ENCODE data around the gene TIMM44. TPM values are rescaled to one million over a fixed set of nuclear protein-coding genes. Genes with fewer than 3 reads are reported as not detected.
A peak's percentile ranks its signal among the peaks of the same experiment; 100 is the strongest.

Gene TIMM44
- total RNA-seq, 4 donors from 2014 or later = 60.1 to 91.3 (median 77.1) TPM

DNA sequence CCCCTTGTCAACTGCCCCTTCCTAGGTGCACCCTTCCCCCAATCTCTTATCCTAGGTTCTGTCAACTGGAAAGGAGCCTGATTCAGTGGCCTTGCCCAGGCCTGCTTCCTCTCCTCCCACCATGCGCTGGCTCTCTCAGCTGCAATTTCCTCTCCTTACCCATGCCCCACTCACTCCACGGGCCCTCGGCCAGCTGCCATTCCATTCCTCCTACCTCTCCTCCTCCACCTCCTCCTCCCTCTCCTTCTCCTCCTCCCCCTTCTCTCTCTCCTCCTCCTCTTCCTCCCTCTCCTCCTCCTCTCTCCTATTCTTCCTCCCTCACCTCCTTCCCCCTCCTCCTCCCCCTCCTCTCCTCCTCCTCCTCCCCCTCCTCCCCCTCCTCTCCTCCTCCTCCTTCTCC, 9.6 kb upstream of the TIMM44 start:
- no peak overlapping the region for H3K27ac ChIP-seq
- peaks cover 0 to 6% (median 0%) of the 10 kb centered on the region in 4 donors for H3K4me1 ChIP-seq
- H3K9me3 ChIP-seq = no peaks in the 10 kb centered on the region
- no peak for DNase-seq (ENCODE audit: low spot score in 2 of 2)
- H3K4me3 ChIP-seq = no peak overlapping the region
- H3K36me3 ChIP-seq = peaks cover 0 to 8% (median 0%) of the 10 kb centered on the region in 3 donors
- no peaks in the 10 kb centered on the region for H3K27me3 ChIP-seq
- 15 to 16% methylated on average over 3 of the region's 3 CpGs for WGBS, 2 donors
- no peak for TF ChIP-seq EP300 (IDR thresholded peaks at IDR 0.05)
- TF ChIP-seq, protein P1, sequence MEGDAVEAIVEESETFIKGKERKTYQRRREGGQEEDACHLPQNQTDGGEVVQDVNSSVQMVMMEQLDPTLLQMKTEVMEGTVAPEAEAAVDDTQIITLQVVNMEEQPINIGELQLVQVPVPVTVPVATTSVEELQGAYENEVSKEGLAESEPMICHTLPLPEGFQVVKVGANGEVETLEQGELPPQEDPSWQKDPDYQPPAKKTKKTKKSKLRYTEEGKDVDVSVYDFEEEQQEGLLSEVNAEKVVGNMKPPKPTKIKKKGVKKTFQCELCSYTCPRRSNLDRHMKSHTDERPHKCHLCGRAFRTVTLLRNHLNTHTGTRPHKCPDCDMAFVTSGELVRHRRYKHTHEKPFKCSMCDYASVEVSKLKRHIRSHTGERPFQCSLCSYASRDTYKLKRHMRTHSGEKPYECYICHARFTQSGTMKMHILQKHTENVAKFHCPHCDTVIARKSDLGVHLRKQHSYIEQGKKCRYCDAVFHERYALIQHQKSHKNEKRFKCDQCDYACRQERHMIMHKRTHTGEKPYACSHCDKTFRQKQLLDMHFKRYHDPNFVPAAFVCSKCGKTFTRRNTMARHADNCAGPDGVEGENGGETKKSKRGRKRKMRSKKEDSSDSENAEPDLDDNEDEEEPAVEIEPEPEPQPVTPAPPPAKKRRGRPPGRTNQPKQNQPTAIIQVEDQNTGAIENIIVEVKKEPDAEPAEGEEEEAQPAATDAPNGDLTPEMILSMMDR (IDR thresholded peaks at IDR 0.05) = no peak
- no peak for TF ChIP-seq POLR2A (IDR thresholded peaks at IDR 0.05)

DNA sequence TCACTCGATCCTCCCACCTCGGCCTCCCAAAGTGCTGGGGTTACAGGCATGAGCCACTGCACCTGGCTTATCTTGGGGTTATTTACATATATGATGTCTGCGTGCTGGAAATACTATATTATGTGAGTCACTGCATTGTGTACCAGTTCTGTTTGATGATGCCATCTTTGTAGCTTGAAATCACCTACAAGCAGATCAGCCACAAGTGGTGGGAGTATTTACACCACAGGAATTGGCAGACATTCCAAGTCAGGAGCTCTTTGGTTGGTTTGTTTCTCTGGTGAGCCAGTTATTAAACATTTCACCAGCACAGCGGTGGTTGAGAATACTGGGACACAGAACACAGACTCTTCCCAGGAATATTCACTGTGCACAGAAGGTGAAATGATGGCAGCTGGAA, 4.5 kb upstream of the TIMM44 start:
- TF ChIP-seq, protein P1 (IDR thresholded peaks at IDR 0.05) = no peak
- TF ChIP-seq EP300 (IDR thresholded peaks at IDR 0.05) (no peak), POLR2A (IDR thresholded peaks at IDR 0.05) (no peak)
- Histone ChIP-seq H3K27me3 (no peaks in the 10 kb centered on the region), H3K27ac (no peak overlapping the region), H3K4me3 (no peak overlapping the region), H3K36me3 (no peaks in the 10 kb centered on the region), H3K4me1 (peaks cover 0 to 12% (median 0%) of the 10 kb centered on the region in 4 donors), H3K9me3 (no peaks in the 10 kb centered on the region)
- no peak for DNase-seq (ENCODE audit: low spot score in 2 of 2)
- WGBS, 2 donors = 96 to 98% methylated on average over 4 of the region's 4 CpGs

DNA sequence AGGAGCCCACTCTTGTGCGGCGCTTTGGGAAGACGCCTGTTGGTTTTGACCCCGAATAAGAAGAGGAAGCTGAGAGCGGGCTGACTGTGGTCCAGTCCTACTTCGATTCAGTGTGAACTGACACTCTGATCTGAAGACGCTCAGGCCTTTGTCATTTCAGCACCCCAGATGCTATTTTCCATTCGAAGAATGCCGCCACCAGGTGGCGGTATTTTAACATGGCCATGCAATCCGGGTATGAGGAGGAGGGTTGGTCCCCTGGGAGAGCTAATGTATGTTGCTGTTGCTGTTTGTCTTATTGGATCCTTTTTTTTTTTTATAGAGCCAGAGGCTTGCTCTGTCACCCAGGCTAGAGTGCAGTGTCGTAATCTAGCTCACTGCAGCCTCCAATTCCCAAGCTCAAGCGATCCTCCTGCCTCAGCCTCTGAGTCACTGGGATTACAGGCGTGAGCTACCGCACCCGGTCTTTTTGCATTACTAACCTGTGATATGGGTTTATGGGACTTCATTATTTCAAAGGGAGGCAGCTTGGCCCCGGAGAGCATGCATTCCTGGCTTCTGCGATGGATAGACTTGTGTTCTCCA, 803 bp upstream of the TIMM44 start:
- peaks cover 0 to 41% (median 6%) of the 10 kb centered on the region in 4 donors for H3K4me1 ChIP-seq
- whole genome bisulfite sequencing, 2 donors = 26 to 28% methylated on average over 18 of the region's 18 CpGs
- H3K4me3 ChIP-seq = peak overlapping the region; percentile 69 to 86 (median 84)
- peak; percentile 91 to 97 for DNase-seq (ENCODE audit: low spot score in 2 of 2)
- no peak for TF ChIP-seq EP300 (IDR thresholded peaks at IDR 0.05)
- TF ChIP-seq, protein P1 (IDR thresholded peaks at IDR 0.05) = peak; percentile 80 to 94 (median 91)
- H3K27me3 ChIP-seq = no peaks in the 10 kb centered on the region
- peak overlapping the region; percentile 90 to 99 (median 96) for H3K27ac ChIP-seq
- no peaks in the 10 kb centered on the region for H3K9me3 ChIP-seq
- peaks cover 0 to 20% (median 7%) of the 10 kb centered on the region in 3 donors for H3K36me3 ChIP-seq

DNA sequence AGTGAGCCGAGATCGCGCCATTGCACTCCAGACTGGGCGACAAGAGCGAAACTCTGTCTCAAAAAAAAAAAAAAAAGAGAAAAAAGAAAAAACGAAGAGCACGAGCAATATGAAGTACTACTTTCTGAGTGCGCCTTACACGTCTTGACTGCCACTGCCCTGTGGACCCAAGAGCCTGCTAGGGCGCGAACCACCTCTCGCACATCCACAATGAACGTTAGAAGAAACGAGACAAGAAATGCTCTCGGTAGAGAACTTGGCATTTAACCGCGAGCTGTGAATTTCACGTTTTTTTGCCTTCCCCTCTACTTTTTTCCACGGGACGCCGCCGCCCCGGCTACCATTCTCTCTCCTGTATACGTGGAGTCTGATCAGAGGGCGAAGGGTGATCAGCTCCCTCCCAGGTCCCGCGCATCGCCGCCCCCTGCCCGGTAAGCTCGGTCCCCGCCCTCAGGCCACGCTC, 454 bp downstream of the TIMM44 start:
- no peak for DNase-seq (ENCODE audit: low spot score in 2 of 2)
- no peaks in the 10 kb centered on the region for H3K9me3 ChIP-seq
- peaks cover 0 to 51% (median 6%) of the 10 kb centered on the region in 4 donors for H3K4me1 ChIP-seq
- 5 to 7% methylated on average over 33 of the region's 33 CpGs for WGBS, 2 donors
- no peaks in the 10 kb centered on the region for H3K27me3 ChIP-seq
- H3K36me3 ChIP-seq = peaks cover 0 to 33% (median 7%) of the 10 kb centered on the region in 3 donors
- TF ChIP-seq, protein P1 (IDR thresholded peaks at IDR 0.05) = no peak
- TF ChIP-seq POLR2A (IDR thresholded peaks at IDR 0.05) (no peak), EP300 (IDR thresholded peaks at IDR 0.05) (no peak)
- H3K27ac ChIP-seq = peak overlapping the region; percentile 95 to 99 (median 98)
- peak overlapping the region; percentile 69 to 86 (median 84) for H3K4me3 ChIP-seq

DNA sequence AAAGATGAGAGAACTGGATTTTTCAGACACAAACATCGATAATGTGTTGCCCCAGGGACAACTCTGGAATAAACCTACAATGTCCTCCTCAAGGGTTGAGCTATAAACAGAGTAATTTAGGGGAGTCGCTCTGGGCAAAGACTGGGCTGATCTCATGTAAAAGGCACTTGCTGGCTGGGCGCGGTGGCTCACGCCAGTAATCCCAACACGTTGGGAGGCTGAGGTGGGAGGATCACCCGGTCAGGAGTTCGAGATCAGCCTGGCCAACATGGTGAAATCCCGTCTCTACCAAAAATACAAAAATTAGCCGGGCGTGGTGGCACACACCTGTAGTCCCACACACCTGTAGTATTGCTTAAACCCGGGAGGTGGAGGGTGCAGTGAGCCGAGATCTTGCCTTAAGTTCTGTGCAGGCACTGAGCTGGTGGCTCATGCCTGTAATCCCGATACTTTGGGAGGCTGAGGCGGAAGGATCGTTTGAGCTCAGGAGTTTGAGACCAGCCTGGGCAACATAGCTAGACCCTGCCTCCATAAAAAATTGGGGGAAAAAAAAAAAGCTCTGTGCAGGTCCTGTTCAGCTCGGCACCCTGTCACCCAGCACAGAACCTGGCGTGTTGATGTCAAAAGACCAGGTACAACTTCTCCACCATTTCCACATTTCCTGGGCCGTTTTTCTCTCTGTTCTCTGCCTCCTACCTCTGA, 1.4 kb downstream of the TIMM44 start:
- TF ChIP-seq EP300 (IDR thresholded peaks at IDR 0.05) = no peak
- TF ChIP-seq, protein P1 (IDR thresholded peaks at IDR 0.05) = no peak
- TF ChIP-seq POLR2A (IDR thresholded peaks at IDR 0.05) = no peak
- Histone ChIP-seq H3K4me3 (peak overlapping the region in 1 of 4 donors; percentile 83), H3K27me3 (no peaks in the 10 kb centered on the region), H3K9me3 (no peaks in the 10 kb centered on the region), H3K27ac (peak overlapping the region in 1 of 4 donors; percentile 99), H3K36me3 (peaks cover 0 to 42% (median 13%) of the 10 kb centered on the region in 3 donors), H3K4me1 (peaks cover 0 to 51% (median 6%) of the 10 kb centered on the region in 4 donors)
- 87 to 88% methylated on average over 19 of the region's 19 CpGs for WGBS, 2 donors
- no peak for DNase-seq (ENCODE audit: low spot score in 2 of 2)

Measured in tibial nerve (tissue), 4 donors.